H1 (cell line): ENCODE measurements around the gene LMO4. TPM values are rescaled to one million over a fixed set of nuclear protein-coding genes. Genes with fewer than 3 reads are reported as not detected.

Experiments
- POLR2A ChIP-seq, 2 experiments: IDR thresholded peaks; 1 replicate in 1 of 2; 2 replicates in 1 of 2; pipeline ENCODE4 v1.6.1; 2011; ENCODE audit warnings: low read depth in 2 of 2, low read length in 2 of 2, mild to moderate bottlenecking in 2 of 2; ENCODE audit errors: control extremely low read depth in 1 of 2
- POLR2AphosphoS5 ChIP-seq: IDR thresholded peaks from 2 replicates; pipeline ENCODE4 v1.6.1; 2011; ENCODE audit warnings: low read depth, low read length
- SAP30 ChIP-seq: fragments of 300-600 bp; sonication (generic); IDR thresholded peaks from 2 replicates; pipeline ENCODE4 v1.7.1; 2012; ENCODE audit warnings: low read length, moderate library complexity, mild to moderate bottlenecking, inconsistent platforms; ENCODE audit not compliant: insufficient read depth, insufficient replicate concordance
- SRF ChIP-seq: IDR thresholded peaks from 2 replicates; pipeline ENCODE4 v1.6.1; 2011; ENCODE audit warnings: mild to moderate bottlenecking, low read depth, low read length, moderate library complexity
- YY1 ChIP-seq: IDR thresholded peaks from 2 replicates; pipeline ENCODE4 v1.6.1; 2011; ENCODE audit warnings: low read depth, mild to moderate bottlenecking, low read length
- polyA plus RNA-seq, 7 experiments: library from polyadenylated mRNA; depleted of rRNA in 3 of 7; stranded (reverse) in 5 of 7; unstranded in 2 of 7; fragments of >200 nt in 5 of 7; fragments of 200-250 nt in 2 of 7; gene quantifications; 1 replicate in 5 of 7; 2 replicates in 1 of 7; 4 replicates in 1 of 7; pipeline versions ENCODE4 v1.2.1 to v1.2.3, GENCODE V29; 2011 to 2013; ENCODE audit warnings: missing spikeins in 2 of 7, mixed read lengths in 2 of 7
- total RNA-seq: library from RNA; stranded (reverse); fragmentation: NEBNext Ultra II Directional; extraction: Animal tissue kit (Norgen Biotek cat#: 25700); gene quantifications from 2 replicates; pipeline ENCODE4 v1.2.1, GENCODE V29; 2021
- TF ChIP-seq, protein P1 (sequence below): IDR thresholded peaks from 2 replicates; pipeline ENCODE4 v1.6.1; 2012; ENCODE audit warnings: low read length, inconsistent platforms

Gene LMO4
- total and polyA plus RNA-seq, 2 of the 8 experiments (the other 6 are each of a cell fraction or from before 2014, with no cell fraction given) = 71.7 to 98.7 TPM

DNA sequence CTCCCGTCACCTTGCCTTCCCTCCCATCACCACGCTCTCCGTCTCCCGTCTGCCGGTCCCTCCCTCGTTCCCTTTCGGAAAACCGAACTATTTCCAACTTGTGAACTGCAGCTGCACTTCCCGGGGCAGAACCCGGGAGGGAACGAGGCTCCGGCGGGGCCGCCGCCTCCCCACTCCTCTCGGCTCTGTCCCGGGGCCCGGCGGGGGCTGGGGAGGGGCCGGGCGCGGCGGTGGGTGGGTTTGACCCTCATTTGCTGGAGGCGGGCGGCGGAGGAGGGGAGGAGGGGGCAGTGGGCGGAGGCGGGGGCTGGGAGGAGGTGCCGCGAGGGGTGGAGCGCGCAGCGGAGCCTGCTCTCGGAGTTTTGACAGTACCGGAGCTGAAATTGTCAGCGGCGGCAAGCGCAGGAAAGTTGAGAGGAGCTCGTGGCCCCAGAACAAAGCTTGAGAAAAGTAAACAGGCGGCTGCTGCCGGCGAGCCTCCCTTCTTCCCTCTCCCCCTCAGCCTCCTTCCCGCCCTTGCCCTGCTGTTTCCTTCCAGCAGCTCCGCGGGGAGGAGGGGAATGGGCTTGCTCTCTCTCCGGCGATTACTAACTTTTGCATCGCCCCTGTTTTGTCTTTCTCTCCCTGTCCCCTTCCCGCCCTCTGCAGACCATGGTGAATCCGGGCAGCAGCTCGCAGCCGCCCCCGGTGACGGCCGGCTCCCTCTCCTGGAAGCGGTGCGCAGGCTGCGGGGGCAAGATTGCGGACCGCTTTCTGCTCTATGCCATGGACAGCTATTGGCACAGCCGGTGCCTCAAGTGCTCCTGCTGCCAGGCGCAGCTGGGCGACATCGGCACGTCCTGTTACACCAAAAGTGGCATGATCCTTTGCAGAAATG is 2.9 kb downstream of the LMO4 start (continued):
- TF ChIP-seq POLR2A (IDR thresholded peaks at IDR 0.05; ENCODE audit: control extremely low read depth in 1 of 2, low read depth in 2 of 2, low read length in 2 of 2) (peak in 1 of 2 experiments; percentile 55; a peak in 2 of 3 replicates), SAP30 (peak; percentile 86), YY1 (0 out of 2 replicates have a peak, but pooled peaks have one; percentile 42), POLR2AphosphoS5 (peak; percentile 74; the same call in 1 of the 2 replicates), SRF (no peak)
- TF ChIP-seq, protein P1, sequence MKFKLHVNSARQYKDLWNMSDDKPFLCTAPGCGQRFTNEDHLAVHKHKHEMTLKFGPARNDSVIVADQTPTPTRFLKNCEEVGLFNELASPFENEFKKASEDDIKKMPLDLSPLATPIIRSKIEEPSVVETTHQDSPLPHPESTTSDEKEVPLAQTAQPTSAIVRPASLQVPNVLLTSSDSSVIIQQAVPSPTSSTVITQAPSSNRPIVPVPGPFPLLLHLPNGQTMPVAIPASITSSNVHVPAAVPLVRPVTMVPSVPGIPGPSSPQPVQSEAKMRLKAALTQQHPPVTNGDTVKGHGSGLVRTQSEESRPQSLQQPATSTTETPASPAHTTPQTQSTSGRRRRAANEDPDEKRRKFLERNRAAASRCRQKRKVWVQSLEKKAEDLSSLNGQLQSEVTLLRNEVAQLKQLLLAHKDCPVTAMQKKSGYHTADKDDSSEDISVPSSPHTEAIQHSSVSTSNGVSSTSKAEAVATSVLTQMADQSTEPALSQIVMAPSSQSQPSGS = 0 out of 2 replicates have a peak, but pooled peaks have one; percentile 58
